ENCODE results near the gene TLE6. TPM values are rescaled to one million over a fixed set of nuclear protein-coding genes. Genes with fewer than 3 reads are reported as not detected.

Gene TLE6
- total and polyA plus RNA-seq, 2 of the 8 experiments (the other 6 are each of a cell fraction or from before 2014, with no cell fraction given): 2.5 to 2.9 TPM

GRCh38 chr19:2962018-2962670 is 15.2 kb upstream of the TLE6 start (continued):
- TF ChIP-seq, protein P1, sequence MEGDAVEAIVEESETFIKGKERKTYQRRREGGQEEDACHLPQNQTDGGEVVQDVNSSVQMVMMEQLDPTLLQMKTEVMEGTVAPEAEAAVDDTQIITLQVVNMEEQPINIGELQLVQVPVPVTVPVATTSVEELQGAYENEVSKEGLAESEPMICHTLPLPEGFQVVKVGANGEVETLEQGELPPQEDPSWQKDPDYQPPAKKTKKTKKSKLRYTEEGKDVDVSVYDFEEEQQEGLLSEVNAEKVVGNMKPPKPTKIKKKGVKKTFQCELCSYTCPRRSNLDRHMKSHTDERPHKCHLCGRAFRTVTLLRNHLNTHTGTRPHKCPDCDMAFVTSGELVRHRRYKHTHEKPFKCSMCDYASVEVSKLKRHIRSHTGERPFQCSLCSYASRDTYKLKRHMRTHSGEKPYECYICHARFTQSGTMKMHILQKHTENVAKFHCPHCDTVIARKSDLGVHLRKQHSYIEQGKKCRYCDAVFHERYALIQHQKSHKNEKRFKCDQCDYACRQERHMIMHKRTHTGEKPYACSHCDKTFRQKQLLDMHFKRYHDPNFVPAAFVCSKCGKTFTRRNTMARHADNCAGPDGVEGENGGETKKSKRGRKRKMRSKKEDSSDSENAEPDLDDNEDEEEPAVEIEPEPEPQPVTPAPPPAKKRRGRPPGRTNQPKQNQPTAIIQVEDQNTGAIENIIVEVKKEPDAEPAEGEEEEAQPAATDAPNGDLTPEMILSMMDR (IDR thresholded peaks at IDR 0.05; ENCODE audit: control extremely low read depth in 1 of 3, insufficient read depth in 1 of 3, low read depth in 1 of 3, low read length in 3 of 3): peak in 2 of 3 experiments; percentile 82 to 83; a peak in 3 of 4 replicates
- TF ChIP-seq CREB1 (IDR thresholded peaks at IDR 0.05) (peak; percentile 95), RAD21 (IDR thresholded peaks at IDR 0.05 in 1 of 2, conservative IDR thresholded peaks at IDR 0.05 in 1 of 2; ENCODE audit: low read depth in 2 of 2, low read length in 2 of 2) (peak; percentile 97 to 98)
